ENCODE measurements around the gene HLA-DMA. TPM values are rescaled to one million over a fixed set of nuclear protein-coding genes. Genes with fewer than 3 reads are reported as not detected.
A peak's percentile ranks its signal among the peaks of the same experiment; 100 is the strongest.

Gene HLA-DMA
- total and polyA plus RNA-seq, 9 of the 15 experiments (the other 6 are each of a cell fraction or from before 2014, with no cell fraction given) = 0.13 to 0.83 (median 0.51) TPM

- DNase-seq (ENCODE audit: extremely low read depth in 1 of 4, low spot score in 3 of 4) (no peak), ATAC-seq (no peak), FAIRE-seq (no peak)
- H3K9me1 ChIP-seq (ENCODE audit: control insufficient read depth, insufficient read depth, low read length) = no peaks in the 10 kb centered on the region
- peaks cover 11 to 15% of the 10 kb centered on the region in 2 experiments; a peak in 4 of 5 replicates for H3K27me3 ChIP-seq (ENCODE audit: control insufficient read depth in 2 of 2, insufficient read depth in 2 of 2, low read length in 2 of 2)
- no peaks in the 10 kb centered on the region for H3K79me2 ChIP-seq (ENCODE audit: control insufficient read depth, insufficient read depth, low read length)
- peaks cover 0 to 1% of the 10 kb centered on the region in 2 experiments; a peak in 2 of 5 replicates for H3K4me1 ChIP-seq (replicated peaks in 1 of 2; ENCODE audit: control insufficient read depth in 2 of 2, insufficient read depth in 2 of 2, low read length in 2 of 2)
- WGBS (ENCODE audit: insufficient coverage, low coverage, missing lambda C conversion rate) = 6% methylated on average over 1 of the region's 1 CpG
- no TSS peak for BruUV-seq (replicated peaks)
- intact Hi-C loops (cut with micrococcal nuclease) = no loop called here
- peaks cover 3% of the 10 kb centered on the region; the same call in 1 of the 2 replicates for H4K20me1 ChIP-seq (replicated peaks; ENCODE audit: control insufficient read depth, insufficient read depth, low read length)
- no peak overlapping the region for H3K4me2 ChIP-seq (ENCODE audit: insufficient read depth, low read length)
- H3K27ac ChIP-seq (ENCODE audit: extremely low read depth, low read depth, low read length) = no peak overlapping the region
- H3K9me3 ChIP-seq (replicated peaks; ENCODE audit: control insufficient read depth, insufficient read depth, low read depth, low read length) = no peaks in the 10 kb centered on the region
- H3K9ac ChIP-seq (ENCODE audit: insufficient read depth in 1 of 2, low read depth in 2 of 2, low read length in 2 of 2) = no peak overlapping the region
- TF ChIP-seq FOXM1 (IDR thresholded peaks at IDR 0.05; ENCODE audit: low read depth) (0 out of 2 replicates have a peak, but pooled peaks have one; percentile 25), FOXM1 (CRISPR knock-in tag; IDR thresholded peaks at IDR 0.05; ENCODE audit: low read depth) (no peak), MAFK (IDR thresholded peaks at IDR 0.05; ENCODE audit: low read length) (no peak), PKNOX1 (IDR thresholded peaks at IDR 0.05) (peak; percentile 75), ZNF253 (CRISPR knock-in tag; conservative IDR thresholded peaks at IDR 0.05) (no peak)
- H3K4me3 ChIP-seq = no peak overlapping the region
- ChIA-PET POLR2A (interaction anchor here (1.2 to 12.5 kb wide), 4 partner anchors 9 to 76 kb away, joined by 3 to 384 read pairs (median 6); partner anchors contain the start of gene BRD2), CTCF (ENCODE audit: low intra/inter-chr PET ratio) (interaction anchor here (0.6 kb wide), 1 partner anchor 104 kb away, joined by 3 read pairs; no protein-coding TSS in a partner anchor)
- no peak overlapping the region for H2AFZ ChIP-seq (ENCODE audit: low read depth, low read length)
- no peaks in the 10 kb centered on the region for H3K36me3 ChIP-seq (ENCODE audit: control insufficient read depth, insufficient read depth, low read length)
- in situ Hi-C loops (cut with MboI) = loop anchor here (5.0 to 10.0 kb wide), 2 partner anchors 55 to 102 kb away; no protein-coding TSS in a partner anchor
These were observed 36.5 kb upstream of the HLA-DMA start for GRCh38 chr6:32989368-32989767.

Measured in K562 (cell line).